Measurements from ENCODE around the gene CHCHD2.
"Not testable (repeated sequence)": the region's sequence is repeated elsewhere in the genome, so short reads cannot be mapped to it uniquely, and the experiment has no call there.

CHCHD2 gene, protein sequence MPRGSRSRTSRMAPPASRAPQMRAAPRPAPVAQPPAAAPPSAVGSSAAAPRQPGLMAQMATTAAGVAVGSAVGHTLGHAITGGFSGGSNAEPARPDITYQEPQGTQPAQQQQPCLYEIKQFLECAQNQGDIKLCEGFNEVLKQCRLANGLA

DNA sequence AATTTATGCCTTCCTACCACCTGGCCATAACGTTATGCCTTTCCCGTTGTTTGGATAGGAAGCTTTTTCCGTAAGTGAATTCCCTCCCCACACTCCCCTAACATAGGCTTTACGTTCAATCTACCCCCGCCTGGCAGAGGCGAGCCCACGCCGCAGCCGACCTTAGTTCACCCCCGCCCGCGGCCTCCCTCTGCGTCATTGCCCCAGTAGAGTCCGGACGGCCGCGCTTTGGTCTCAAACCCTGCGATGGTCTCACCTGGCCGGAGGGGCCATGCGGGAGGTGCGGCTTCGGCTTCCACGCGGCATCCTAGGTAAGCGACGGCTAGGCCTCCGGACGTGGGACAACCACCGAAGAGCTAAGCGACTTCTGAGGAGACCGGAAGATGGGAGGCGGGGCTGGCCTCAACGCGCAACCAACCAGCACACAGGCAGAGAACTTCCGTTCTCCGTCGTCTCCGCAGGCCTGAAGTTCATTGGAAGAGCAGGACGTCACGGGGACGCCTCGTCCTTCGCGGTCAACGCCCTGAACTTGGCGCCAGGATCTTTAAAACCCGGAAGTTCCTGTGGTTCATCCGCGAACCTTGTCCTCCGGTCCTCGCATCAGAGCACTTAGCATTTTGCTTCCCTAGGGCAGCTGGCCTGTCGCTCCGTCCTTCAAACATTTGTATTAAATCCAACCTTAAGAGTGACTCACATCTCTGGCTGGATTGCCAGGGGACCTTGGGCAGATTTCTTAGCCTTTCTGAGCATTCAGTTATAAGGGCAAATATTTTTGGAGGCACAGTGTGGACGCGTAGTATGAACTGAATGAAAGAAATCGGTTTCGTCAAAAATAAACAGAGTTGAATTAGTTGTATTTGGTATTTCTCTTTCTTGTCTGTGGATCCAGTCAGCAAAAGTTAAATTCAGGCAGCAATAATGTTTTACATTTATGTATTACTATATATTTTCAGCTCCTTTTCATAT, at the start of gene CHCHD2:
CHCHD2 (minus strand) TSS at position 369 of the 966 bp plus-strand sequence; CDS start at position 306, 63 bp downstream.
- peak; percentile 70 to 93 for DNase-seq (ENCODE audit: low read depth in 1 of 2, low spot score in 1 of 2)

DNA sequence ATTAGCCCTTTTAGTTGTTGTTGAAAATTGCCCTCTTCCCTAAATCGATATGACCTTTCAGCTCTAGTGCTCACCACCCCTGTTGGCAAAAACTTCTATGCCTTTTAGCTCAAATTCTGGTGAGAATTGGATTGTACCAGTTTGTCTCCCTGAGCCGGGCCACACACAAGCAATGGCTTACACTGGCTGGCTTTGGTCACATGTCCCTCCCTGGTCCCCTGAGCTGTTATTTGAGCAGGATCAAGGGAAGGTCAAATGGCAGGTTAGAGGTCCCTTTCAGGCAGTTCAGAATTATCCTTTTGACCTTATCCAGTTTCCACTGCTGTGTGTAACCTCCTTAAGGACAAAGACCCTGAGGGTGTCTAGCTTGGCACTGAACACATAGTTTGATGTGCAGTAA, 24.8 kb upstream of the CHCHD2 start:
- DNase-seq (ENCODE audit: low read depth in 1 of 2, low spot score in 1 of 2): not testable (repeated sequence)

DNA sequence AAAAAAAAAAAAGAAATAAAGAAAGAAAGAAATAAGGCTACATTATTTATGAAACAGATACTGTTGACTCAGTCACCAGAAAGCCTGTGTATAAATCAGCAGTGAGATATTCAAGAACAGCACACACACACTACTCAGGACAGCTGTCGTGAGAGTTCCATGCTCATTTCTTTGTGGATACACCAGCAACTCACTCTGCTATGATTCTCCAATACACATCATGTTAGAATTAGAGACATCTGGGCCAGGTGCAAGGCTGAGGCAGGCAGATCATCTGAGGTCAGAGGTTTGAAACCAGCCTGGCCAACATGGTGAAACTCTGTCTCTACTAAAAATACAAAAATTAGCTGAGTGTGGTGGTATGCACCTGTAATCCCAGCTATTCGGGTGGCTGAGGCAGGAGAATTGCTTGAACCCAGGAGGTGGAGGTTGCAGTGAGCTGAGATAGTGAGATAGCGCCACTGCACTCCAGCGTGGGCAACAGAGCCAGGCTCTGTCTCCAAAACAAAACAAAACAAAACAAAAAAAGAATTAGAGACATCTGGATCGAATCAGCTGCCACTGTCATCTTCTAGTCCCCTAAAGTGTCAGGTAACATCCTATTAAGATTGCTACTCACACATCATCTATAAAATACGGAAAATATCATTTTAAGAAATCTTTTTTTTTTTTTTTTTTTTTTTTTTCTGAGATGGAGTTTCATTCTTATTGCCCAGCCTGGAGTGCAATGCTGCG, 21.1 kb upstream of the CHCHD2 start:
- DNase-seq (ENCODE audit: low read depth in 1 of 2, low spot score in 1 of 2): no peak

DNA sequence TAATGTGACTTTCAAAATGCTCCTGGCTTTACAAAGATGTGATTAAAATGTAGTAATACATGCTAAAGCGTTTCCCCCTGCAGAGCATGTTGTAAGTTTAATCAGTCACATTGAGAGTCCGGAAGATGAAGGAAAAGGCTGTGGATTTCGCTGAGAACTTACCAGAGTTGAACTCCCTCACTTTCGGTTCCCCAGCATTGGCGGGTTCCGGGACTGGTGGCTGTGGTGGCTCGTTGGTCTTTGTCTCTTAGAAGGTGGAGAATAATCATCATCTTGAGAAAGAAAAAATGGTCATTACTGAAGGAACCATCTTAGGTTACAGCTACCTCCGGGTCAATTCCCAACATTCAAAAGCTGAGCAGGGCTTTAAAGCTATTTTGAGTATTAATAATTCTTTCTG, 19.6 kb upstream of the CHCHD2 start:
- DNase-seq (ENCODE audit: low read depth in 1 of 2, low spot score in 1 of 2): no peak

DNA sequence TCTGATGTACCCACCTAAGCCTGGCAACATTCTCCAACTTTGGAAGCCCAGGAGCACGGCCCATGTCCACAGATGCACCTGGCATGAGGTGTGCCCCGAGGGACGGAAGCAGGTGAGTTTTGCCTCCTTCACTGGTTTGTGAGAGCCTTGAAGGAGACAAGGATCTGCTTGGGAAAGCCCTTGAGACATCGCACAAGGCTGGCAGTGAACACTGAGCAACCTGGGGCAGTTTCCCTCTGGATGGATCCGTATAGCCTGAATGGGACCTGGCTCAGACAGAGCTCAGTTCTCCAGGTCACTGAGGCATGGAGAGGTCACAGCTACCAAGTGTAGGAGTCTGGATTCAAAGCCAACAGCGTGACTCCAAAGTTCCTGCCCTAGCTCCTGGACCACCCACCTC, 18.7 kb upstream of the CHCHD2 start:
- DNase-seq (ENCODE audit: low read depth in 1 of 2, low spot score in 1 of 2): no peak

DNA sequence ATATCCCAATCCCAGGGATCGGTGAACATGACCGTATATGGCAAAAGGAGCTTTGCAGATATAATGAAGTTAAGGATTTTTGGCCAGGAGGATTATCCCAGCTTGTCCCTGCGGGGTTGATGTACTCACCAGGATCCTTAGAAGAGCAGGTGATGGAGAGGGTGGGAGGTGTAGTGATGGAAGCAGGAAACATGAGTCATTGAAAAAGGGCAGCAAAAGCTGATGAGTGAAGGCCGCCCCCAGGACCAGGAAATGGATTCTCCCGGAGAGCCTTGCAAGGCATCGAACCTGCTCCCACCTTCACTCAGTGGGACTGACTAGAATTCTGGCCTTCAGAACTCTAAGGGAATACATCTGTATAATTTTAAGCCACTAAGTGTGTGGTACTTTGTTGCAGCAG, 15.2 kb upstream of the CHCHD2 start:
- no peak for DNase-seq (ENCODE audit: low read depth in 1 of 2, low spot score in 1 of 2)

DNA sequence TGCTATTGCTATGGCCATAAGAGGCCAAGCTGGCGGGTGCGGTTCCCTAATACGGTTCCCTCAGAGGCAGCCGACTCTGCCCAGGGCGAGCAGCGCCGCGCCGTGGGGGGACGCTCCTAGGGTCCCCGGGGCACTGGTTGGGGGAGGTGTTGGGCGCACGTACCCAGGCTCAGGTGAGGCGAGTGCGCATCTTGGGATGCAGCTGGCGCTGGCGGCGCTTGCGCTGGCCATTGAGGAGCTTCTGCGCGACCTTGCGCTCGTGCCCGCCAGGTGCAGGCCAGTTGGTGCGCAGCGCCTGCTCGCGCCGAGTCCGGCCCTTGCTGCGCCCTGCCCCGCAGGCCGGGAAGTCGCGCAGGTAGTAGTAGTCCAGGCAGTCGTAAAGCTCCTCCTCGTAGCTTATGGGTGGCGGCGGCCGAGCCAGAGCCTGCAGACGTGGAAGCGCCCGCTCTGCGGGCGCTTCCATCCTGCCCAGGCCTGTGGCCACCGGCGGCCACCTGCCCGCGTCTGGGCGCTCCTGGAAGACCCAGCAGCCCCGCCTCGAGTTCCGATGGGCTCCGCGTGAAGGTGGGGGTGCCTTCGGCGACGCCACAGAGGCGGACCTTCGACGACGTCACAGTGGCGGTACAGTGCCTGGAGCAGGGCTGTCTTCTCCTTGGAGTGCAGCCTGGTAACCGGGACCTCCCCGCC, 9.7 kb upstream of the CHCHD2 start, which contains the start of gene NUPR2:
NUPR2 (minus strand) TSS at position 566 of the 687 bp plus-strand sequence; CDS start at position 463, 103 bp downstream.
- no peak for DNase-seq (ENCODE audit: low read depth in 1 of 2, low spot score in 1 of 2)

DNA sequence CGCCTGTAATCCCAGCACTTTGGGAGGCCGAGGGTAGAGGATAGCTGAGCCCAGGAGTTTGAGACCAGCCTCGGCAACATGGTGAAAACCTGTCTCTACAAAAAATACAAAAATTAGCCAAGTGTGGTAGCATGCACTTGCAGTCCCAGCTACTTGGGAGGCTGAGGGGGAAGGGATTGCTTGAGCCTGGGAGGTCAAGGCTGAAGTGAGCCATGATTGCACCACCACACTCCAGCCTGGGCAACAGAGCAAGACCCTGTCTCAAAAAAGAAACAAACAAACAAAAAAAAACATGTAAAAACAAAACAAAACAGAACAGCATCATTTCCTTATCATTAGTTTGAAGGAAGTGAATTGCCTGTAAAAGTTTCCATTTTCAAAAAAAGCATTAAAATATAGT, 6.0 kb upstream of the CHCHD2 start:
- DNase-seq (ENCODE audit: low read depth in 1 of 2, low spot score in 1 of 2): not testable (repeated sequence)

DNA sequence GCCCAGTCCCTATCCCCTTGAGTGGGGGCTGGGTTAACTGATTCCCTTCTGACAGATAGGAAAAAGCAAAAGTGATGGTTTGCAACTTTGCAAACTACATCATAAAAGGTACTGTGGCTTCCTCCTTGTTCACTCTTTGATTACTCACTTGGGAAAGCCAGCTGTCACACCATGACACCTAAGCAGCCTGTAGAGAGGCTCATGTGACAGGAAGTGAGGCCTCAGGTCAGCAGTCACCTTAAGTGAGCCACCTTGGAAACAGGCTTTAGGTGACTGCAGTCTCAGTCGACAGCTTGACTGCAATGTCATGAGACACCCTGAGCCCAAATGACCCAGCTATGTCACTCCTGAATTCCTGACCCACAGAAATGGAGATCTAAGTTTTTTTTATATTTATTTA, 4.3 kb upstream of the CHCHD2 start:
- DNase-seq (ENCODE audit: low read depth in 1 of 2, low spot score in 1 of 2): no peak

DNA sequence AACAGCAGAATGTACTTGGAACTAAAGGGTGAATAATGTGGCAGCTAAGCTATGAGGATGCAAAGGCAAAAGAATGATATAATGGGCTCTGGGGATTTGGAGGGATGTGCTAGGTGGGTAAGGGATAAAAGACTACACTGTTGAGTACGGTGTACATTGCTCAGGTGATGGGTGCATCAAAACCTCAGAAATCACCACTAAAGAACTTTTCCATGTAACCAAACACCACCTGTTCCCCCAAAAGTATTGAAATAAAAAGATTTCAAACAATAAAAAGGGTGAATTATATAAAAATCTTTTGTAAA, 1.6 kb upstream of the CHCHD2 start:
- DNase-seq (ENCODE audit: low read depth in 1 of 2, low spot score in 1 of 2): no peak

DNA sequence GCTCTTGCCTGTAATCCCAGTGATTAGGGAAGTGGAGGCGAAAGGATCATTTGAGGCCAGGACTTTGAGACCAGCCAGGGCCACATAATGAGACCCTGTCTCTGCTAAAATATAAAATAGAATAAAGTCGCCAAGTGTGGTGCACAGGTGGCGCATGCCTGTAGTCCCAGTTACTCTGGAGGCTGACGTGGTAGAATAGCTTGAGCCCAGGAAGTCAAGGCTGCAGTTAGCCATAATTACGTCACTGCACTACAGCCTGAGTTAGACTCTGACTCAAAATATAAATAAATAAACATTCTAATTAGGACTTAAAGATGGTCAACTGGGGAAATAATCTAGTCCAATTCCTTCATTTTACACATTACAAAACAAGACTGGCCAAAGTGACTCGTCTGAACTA, 768 bp downstream of the CHCHD2 start:
- no peak for DNase-seq (ENCODE audit: low read depth in 1 of 2, low spot score in 1 of 2)

DNA sequence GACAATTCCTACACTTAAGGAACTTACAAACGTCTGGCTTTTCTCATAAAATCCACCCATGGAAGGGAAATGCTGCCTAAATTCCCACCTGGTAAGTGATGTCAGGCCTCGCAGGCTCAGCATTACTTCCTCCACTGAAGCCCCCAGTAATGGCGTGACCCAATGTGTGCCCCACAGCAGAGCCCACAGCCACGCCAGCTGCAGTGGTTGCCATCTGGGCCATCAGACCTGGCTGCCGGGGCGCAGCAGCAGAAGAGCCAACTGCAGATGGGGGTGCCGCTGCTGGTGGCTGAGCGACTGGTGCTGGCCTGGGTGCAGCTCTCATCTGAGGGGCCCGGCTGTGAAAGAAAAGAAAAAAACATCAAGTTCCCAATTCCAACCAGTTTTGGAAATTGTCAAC, 2.1 kb downstream of the CHCHD2 start:
- DNase-seq (ENCODE audit: low read depth in 1 of 2, low spot score in 1 of 2): not testable (repeated sequence)

DNA sequence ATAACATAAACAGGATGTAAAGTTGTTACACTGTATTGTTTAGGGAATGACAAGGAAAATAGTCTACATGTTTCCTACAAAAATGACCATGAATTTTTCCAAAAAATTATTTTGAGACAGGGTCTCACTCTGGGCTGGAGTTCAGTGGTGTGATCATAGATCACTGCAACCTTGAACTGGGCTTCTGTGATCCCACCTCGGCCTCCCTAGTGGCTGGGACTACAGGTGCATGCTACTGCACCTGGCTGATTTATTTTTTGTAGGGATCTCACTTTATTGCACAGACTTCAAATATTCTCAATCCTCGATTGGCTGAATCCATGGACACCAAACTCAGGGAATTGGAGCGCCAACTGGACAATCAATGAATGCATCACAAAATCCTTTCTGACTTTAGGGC, 6.6 kb downstream of the CHCHD2 start:
- DNase-seq (ENCODE audit: low read depth in 1 of 2, low spot score in 1 of 2): no peak

DNA sequence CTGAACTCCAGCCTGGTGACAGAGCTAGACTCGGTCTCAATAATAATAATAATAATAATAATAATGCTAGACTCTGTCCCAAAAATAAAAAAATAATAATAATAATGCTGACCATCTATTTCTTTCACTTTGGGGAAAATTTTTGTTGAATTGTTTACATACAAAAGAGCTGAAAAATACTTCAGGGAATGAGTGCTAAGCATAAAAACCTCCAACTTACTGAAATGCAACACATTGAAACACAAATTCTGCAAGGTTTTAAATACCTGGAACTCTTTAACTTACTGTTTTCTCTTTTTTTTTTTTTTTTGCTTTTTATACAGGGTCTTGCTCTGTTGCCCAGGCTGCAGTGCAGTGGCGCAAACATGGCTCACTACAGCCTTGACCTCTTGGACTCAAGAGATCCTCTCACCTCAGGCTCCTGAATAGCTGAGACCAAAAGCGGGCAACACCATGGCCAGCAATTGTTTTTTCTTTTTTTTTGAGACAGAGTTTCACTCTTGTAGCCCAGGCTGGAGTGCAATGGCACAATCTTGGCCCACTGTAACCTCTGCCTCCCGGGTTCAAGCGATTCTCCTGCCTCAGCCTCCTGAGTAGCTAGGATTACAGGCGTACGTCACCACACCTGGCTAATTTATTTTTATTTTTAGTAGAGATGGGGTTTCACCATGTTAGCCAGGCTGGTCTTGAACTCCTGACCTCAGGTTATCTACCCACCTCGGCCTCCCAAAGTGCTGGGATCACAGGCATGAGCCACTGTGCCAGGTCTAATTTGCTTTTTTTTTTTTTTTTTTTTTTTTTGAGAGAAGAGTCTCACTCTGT, 7.9 kb downstream of the CHCHD2 start:
- DNase-seq (ENCODE audit: low read depth in 1 of 2, low spot score in 1 of 2): not testable (repeated sequence)

DNA sequence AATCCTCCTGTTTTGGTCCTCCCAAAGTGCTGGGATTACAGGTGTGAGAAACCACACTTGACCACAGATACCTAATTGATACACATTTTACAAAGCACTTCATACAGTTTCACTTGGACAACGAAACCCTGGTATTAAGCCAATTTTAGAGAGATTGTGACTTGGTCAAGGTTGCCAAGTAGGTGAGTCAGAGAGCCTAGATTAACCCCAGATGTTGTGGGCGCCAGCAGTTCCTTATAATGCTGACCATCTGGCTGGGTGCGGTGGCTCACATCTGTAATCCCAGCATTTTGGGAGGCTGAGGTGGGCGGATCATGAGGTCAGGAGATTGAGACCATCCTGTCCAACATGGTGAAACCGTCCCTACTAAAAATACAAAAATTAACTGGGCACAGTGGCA, 8.6 kb downstream of the CHCHD2 start:
- DNase-seq (ENCODE audit: low read depth in 1 of 2, low spot score in 1 of 2): no peak

DNA sequence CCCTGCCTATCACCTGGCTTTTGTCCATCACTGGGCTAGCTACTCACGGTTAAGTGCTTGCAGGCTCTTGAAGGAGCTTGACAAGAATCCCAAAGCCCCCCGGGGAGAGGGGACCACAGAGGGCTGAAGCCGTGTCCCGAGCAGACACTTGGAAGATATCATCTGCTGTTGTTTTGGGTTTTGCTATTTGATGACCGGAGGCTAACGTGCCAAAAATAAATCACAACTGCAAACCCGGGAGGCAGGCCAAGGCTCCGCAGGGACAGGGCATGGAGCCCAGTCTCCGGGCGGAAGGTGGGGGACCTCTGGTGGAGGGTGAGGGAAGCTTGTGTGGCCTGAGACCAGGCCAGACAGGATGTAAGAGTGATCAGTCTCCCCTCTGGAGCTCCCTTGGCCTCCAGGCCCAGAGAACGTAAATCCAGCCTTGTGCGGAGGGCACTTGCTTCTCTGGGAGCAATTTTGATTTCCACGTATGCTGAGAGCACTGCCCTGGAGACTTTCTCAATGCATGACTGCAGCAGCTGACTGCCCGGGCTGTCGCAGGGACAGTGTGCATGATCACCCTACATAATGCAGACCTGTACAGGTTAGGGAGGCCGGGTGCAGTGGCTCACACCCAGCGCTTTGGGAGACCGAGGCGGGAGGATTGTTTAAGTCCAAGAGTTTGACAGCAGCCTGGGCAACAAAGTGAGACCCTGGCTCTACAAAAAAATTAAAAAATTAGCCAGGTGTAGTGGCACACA, 13.3 kb downstream of the CHCHD2 start, which contains the start of gene PHKG1:
PHKG1 (minus strand) TSS at position 164 of the 743 bp plus-strand sequence. CDS start 4,011 bp downstream, outside the sequence.
- no peak for DNase-seq (ENCODE audit: low read depth in 1 of 2, low spot score in 1 of 2)

DNA sequence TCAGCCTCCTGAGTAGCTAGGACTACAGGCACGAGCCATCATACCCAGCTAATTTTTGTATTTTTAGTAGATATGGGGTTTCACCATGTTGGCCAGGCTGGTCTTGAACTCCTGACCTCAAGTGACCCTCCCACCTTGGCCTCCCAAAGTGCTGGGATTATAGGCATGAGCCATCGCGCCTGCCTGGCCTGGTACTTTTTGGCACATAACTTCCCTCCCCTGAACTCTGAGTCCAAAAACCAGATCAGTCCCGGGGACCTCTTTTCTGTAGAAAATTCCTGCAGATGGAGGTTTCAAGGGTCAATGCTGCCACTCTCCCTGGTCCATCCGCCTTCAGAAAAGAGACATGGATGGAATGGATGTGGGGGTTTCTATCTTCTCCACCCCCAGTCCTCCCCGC, 13.9 kb downstream of the CHCHD2 start:
- DNase-seq (ENCODE audit: low read depth in 1 of 2, low spot score in 1 of 2): not testable (repeated sequence)

DNA sequence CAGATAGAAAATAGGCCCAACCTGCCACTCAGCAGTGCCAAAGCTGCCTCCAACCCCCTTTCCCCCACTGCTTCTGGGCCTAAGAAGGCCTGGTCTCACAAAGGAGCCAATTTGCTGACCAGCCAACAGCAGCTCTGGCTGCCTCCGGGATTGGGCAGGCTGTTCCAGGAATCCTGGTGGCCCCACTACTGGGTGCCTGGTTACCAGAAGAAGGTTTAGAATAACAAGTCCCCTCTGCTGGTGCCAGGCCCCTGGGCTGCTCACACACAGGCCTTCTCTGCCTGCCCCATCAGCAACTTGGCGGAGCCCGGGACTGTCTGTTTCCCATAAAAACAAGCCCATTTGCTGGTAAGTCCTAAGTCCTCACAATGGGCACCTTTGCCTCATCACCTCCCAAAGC, 14.7 kb downstream of the CHCHD2 start:
- DNase-seq (ENCODE audit: low read depth in 1 of 2, low spot score in 1 of 2): no peak

DNA sequence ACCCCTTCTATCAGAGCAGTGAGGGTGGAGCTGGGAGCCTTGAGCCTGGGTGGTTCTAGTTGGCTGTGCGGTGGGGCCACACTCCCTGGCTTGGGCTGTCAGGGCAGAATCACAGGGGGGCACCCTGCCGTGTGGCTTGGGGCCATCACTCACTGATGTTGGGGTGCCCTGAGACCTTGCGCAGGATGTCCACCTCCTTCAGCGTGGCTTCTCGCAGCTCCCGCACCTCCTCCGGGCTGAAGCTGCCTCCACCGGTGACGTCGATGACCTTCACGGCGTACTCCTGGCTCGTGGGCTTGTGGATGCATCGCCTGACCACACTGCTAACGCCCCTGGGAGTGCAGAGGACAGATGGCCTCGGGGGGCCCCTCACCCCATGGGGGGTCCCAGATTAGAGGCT, 18.8 kb downstream of the CHCHD2 start:
- no peak for DNase-seq (ENCODE audit: low read depth in 1 of 2, low spot score in 1 of 2)

DNA sequence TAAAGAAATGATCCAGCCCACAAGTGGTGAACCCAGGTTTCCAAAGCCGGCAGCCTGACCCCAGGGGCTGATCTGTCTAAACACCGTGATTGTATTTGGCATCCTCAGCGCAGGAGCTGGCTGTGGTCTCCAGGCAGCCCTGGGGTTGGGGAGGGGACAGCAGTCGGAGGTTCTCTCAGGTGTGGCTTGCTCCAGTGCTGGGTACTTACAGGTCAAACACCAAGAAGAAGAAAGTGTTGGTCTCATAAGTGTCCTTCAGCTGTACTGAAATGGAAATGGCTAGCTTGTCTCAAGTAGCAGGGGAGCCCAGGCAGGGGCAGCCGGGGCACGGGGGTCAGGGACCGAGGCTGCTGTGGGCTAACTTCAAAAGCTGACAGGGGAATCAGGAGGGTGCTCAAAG, 19.5 kb downstream of the CHCHD2 start:
- no peak for DNase-seq (ENCODE audit: low read depth in 1 of 2, low spot score in 1 of 2)
